MM.1S (cell line): ENCODE measurements around the gene SUPT20HL1.

Experiments
- DNase-seq: peaks from one replicate; pipeline ENCODE4 v3.0.0-alpha.2; 2015
- H2AFZ ChIP-seq: fragments of 300-600 bp; sonication (generic); 2 replicates; pipeline ENCODE4 v1.6.0; 2016; ENCODE audit warnings: antibody characterized with exemption, low read length
- H3F3A ChIP-seq: fragments of 300-600 bp; sonication (generic); 2 replicates; pipeline ENCODE4 v1.6.1; 2016; ENCODE audit warnings: mild to moderate bottlenecking, antibody characterized with exemption, low read length, moderate library complexity, mixed read lengths; ENCODE audit not compliant: insufficient read depth
- H3K27ac ChIP-seq: fragments of 300-600 bp; sonication (generic); 2 replicates; pipeline ENCODE4 v1.5.1; 2016; ENCODE audit warnings: mild to moderate bottlenecking, low read length
- H3K27me3 ChIP-seq: fragments of 300-600 bp; sonication (generic); replicated peaks from 2 replicates; pipeline ENCODE4 v1.6.0; 2016; ENCODE audit warnings: low read length; ENCODE audit not compliant: insufficient read depth
- H3K36me3 ChIP-seq: fragments of 300-600 bp; sonication (generic); replicated peaks from 2 replicates; pipeline ENCODE4 v1.6.1; 2016; ENCODE audit warnings: mild to moderate bottlenecking, low read length, mixed read lengths; ENCODE audit not compliant: insufficient read depth
- H3K4me1 ChIP-seq: fragments of 300-600 bp; sonication (generic); 2 replicates; pipeline ENCODE4 v1.6.1; 2016; ENCODE audit warnings: low read length, mixed read lengths
- H3K4me2 ChIP-seq: fragments of 300-600 bp; sonication (generic); 2 replicates; pipeline ENCODE4 v1.6.0; 2016; ENCODE audit warnings: low read depth, low read length
- H3K4me3 ChIP-seq: fragments of 300-600 bp; sonication (generic); 2 replicates; pipeline ENCODE4 v1.5.1; 2016; ENCODE audit warnings: low read length, mixed read lengths
- H3K79me2 ChIP-seq: fragments of 300-600 bp; sonication (generic); 2 replicates; pipeline ENCODE4 v1.6.1; 2016; ENCODE audit warnings: mixed run types, low read length, mixed read lengths
- H3K9ac ChIP-seq: fragments of 300-600 bp; sonication (generic); 2 replicates; pipeline ENCODE4 v1.6.1; 2016; ENCODE audit warnings: low read length, mixed read lengths
- H3K9me2 ChIP-seq: fragments of 300-600 bp; sonication (generic); replicated peaks from 2 replicates; pipeline ENCODE4 v1.6.1; 2016; ENCODE audit warnings: mild to moderate bottlenecking, low read length, mixed read lengths; ENCODE audit not compliant: insufficient read depth
- H3K9me3 ChIP-seq: fragments of 300-600 bp; sonication (generic); replicated peaks from 2 replicates; pipeline ENCODE4 v1.6.1; 2016; ENCODE audit warnings: mild to moderate bottlenecking, low read length, mixed read lengths; ENCODE audit not compliant: insufficient read depth
- H4K20me1 ChIP-seq: fragments of 300-600 bp; sonication (generic); 2 replicates; pipeline ENCODE4 v1.6.1; 2016; ENCODE audit warnings: mild to moderate bottlenecking, low read length, moderate library complexity, mixed read lengths; ENCODE audit not compliant: insufficient read depth
- EZH2 ChIP-seq: fragments of 300-600 bp; sonication (generic); optimal IDR thresholded peaks from 2 replicates; pipeline ENCODE3; 2017; ENCODE audit warnings: low read depth, mild to moderate bottlenecking, antibody characterized with exemption, low read length, mixed read lengths
- EZH2phosphoT487 ChIP-seq: fragments of 300-600 bp; sonication (generic); IDR thresholded peaks from 2 replicates; pipeline ENCODE4 v1.6.1; 2018; ENCODE audit warnings: antibody characterized with exemption, low read length
- TF ChIP-seq, protein P1 (sequence below): fragments of 300-600 bp; sonication (generic); IDR thresholded peaks from 2 replicates; pipeline ENCODE4 v1.5.1; 2016; ENCODE audit warnings: antibody characterized with exemption, low read length, mixed read lengths

Gene SUPT20HL1

GRCh38 chrX:24396931-24397279 lies 36.5 kb downstream of the SUPT20HL1 start:
- Histone ChIP-seq H3K27ac (no peak overlapping the region), H3K9me3 (no peaks in the 10 kb centered on the region), H3K4me2 (no peak overlapping the region), H3K79me2 (no peaks in the 10 kb centered on the region), H3K4me3 (no peak overlapping the region), H2AFZ (no peak overlapping the region), H4K20me1 (no peaks in the 10 kb centered on the region), H3K36me3 (no peaks in the 10 kb centered on the region), H3K9me2 (no peaks in the 10 kb centered on the region), H3F3A (no peaks in the 10 kb centered on the region), H3K27me3 (no peaks in the 10 kb centered on the region), H3K9ac (no peak overlapping the region), H3K4me1 (no peaks in the 10 kb centered on the region)
- TF ChIP-seq, protein P1, sequence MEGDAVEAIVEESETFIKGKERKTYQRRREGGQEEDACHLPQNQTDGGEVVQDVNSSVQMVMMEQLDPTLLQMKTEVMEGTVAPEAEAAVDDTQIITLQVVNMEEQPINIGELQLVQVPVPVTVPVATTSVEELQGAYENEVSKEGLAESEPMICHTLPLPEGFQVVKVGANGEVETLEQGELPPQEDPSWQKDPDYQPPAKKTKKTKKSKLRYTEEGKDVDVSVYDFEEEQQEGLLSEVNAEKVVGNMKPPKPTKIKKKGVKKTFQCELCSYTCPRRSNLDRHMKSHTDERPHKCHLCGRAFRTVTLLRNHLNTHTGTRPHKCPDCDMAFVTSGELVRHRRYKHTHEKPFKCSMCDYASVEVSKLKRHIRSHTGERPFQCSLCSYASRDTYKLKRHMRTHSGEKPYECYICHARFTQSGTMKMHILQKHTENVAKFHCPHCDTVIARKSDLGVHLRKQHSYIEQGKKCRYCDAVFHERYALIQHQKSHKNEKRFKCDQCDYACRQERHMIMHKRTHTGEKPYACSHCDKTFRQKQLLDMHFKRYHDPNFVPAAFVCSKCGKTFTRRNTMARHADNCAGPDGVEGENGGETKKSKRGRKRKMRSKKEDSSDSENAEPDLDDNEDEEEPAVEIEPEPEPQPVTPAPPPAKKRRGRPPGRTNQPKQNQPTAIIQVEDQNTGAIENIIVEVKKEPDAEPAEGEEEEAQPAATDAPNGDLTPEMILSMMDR, result no peak
- no peak for TF ChIP-seq EZH2
- no peak for TF ChIP-seq EZH2phosphoT487
- no peak for DNase-seq

DNA sequence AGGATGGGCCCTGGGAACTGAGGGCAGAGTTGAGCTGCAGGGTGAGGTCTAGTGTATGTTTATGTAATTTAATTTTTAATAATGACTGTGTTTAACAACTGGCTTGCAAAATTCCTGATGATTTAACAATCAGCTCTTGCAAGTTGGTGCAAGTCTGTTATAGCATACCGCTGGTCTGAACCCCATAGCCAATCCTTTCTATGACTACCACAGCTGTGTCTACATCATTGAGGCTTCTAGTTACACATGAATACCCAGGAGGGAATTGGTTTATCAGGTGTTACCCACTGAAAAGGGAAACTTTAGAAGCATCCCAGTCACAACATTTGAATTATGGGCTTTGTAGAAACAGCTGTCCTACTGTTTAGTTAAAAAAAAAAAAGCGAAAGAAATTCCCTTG lies 38.3 kb downstream of the SUPT20HL1 start:
- H3K4me2 ChIP-seq, result no peak overlapping the region
- TF ChIP-seq EZH2 (no peak), EZH2phosphoT487 (no peak)
- TF ChIP-seq, protein P1, result no peak
- no peaks in the 10 kb centered on the region for H3F3A ChIP-seq
- no peak for DNase-seq
- no peak overlapping the region for H2AFZ ChIP-seq
- no peaks in the 10 kb centered on the region for H3K36me3 ChIP-seq
- H3K9me2 ChIP-seq, result no peaks in the 10 kb centered on the region
- H4K20me1 ChIP-seq, result no peaks in the 10 kb centered on the region
- H3K9ac ChIP-seq, result no peak overlapping the region
- no peaks in the 10 kb centered on the region for H3K79me2 ChIP-seq
- no peak overlapping the region for H3K27ac ChIP-seq
- no peaks in the 10 kb centered on the region for H3K9me3 ChIP-seq
- no peaks in the 10 kb centered on the region for H3K4me1 ChIP-seq
- H3K4me3 ChIP-seq, result no peak overlapping the region
- H3K27me3 ChIP-seq, result no peaks in the 10 kb centered on the region

- Histone ChIP-seq H2AFZ (no peak overlapping the region), H3K79me2 (no peaks in the 10 kb centered on the region), H3K9me3 (no peaks in the 10 kb centered on the region), H3K4me1 (no peaks in the 10 kb centered on the region), H3K9me2 (no peaks in the 10 kb centered on the region), H4K20me1 (no peaks in the 10 kb centered on the region), H3K27ac (no peak overlapping the region), H3K9ac (no peak overlapping the region), H3K4me3 (no peak overlapping the region), H3F3A (no peaks in the 10 kb centered on the region), H3K27me3 (no peaks in the 10 kb centered on the region), H3K36me3 (no peaks in the 10 kb centered on the region), H3K4me2 (no peak overlapping the region)
- no peak for DNase-seq
- TF ChIP-seq, protein P1, result no peak
- TF ChIP-seq EZH2 (no peak), EZH2phosphoT487 (no peak)
These were observed 39.1 kb downstream of the SUPT20HL1 start for GRCh38 chrX:24399550-24399949.
